GM11168 (cell line): ENCODE results near the gene POLRMT.

Experiments used
- in situ Hi-C: fragments of 300-500 bp; cut with MboI; formaldehyde crosslinking; loops from one replicate; pipeline ENCODE4 v1.12.0; 2022; ENCODE audit warnings: low sequenced_read_pairs; ENCODE audit not compliant: unreplicated experiment

POLRMT gene

GRCh38 chr19:584240-585001 lies 48.9 kb downstream of the POLRMT start:
- in situ Hi-C loops, result loop anchor here (25.0 kb wide), 1 partner anchor 153 kb away; no protein-coding TSS in a partner anchor

GRCh38 chr19:583968-584239 lies 49.4 kb downstream of the POLRMT start:
- in situ Hi-C loops, result loop anchor here (25.0 kb wide), 1 partner anchor 153 kb away; no protein-coding TSS in a partner anchor

- in situ Hi-C loops, result loop anchor here (25.0 kb wide), 1 partner anchor 154 kb away; no protein-coding TSS in a partner anchor
Measured at GRCh38 chr19:583198-583967, 50.0 kb downstream of the POLRMT start.

- in situ Hi-C loops, result loop anchor here (25.0 kb wide), 1 partner anchor 155 kb away; no protein-coding TSS in a partner anchor
Measured at GRCh38 chr19:582497-583197, 50.7 kb downstream of the POLRMT start.

GRCh38 chr19:581399-582111 lies 51.8 kb downstream of the POLRMT start:
- in situ Hi-C loops, result loop anchor here (25.0 kb wide), 1 partner anchor 156 kb away; no protein-coding TSS in a partner anchor

- in situ Hi-C loops, result loop anchor here (25.0 kb wide), 1 partner anchor 157 kb away; no protein-coding TSS in a partner anchor
Measured at GRCh38 chr19:580274-580835, 53.0 kb downstream of the POLRMT start.

GRCh38 chr19:579842-580155 lies 53.5 kb downstream of the POLRMT start:
- in situ Hi-C loops, result loop anchor here (25.0 kb wide), 1 partner anchor 158 kb away; no protein-coding TSS in a partner anchor

- in situ Hi-C loops, result loop anchor here (25.0 kb wide), 1 partner anchor 158 kb away; no protein-coding TSS in a partner anchor
Measured at GRCh38 chr19:579111-579841, 54.1 kb downstream of the POLRMT start.

GRCh38 chr19:577439-578392 lies 55.6 kb downstream of the POLRMT start:
- in situ Hi-C loops, result loop anchor here (25.0 kb wide), 1 partner anchor 160 kb away; no protein-coding TSS in a partner anchor

GRCh38 chr19:576768-577438 lies 56.4 kb downstream of the POLRMT start:
- in situ Hi-C loops, result loop anchor here (25.0 kb wide), 1 partner anchor 160 kb away; no protein-coding TSS in a partner anchor

GRCh38 chr19:575527-576506 lies 57.5 kb downstream of the POLRMT start:
- in situ Hi-C loops, result loop anchor here (25.0 kb wide), 1 partner anchor 161 kb away; no protein-coding TSS in a partner anchor

GRCh38 chr19:574658-575526 lies 58.4 kb downstream of the POLRMT start:
- in situ Hi-C loops, result loop anchor here (25.0 kb wide), 1 partner anchor 162 kb away; no protein-coding TSS in a partner anchor

GRCh38 chr19:573519-573825 lies 59.9 kb downstream of the POLRMT start:
- in situ Hi-C loops, result no loop called here

- in situ Hi-C loops, result no loop called here
Measured at GRCh38 chr19:572743-573518, 60.4 kb downstream of the POLRMT start.
